ENCODE results near the gene SLC4A2.

SLC4A2 gene

GRCh38 chr7:151075662-151075971 lies 16.2 kb downstream of the SLC4A2 start:
- H3K4ac ChIP-seq (ENCODE audit: low read depth, low read length) = no peak overlapping the region
- H3K4me3 ChIP-seq (ENCODE audit: low read length) = no peak overlapping the region
- H2AK5ac ChIP-seq (ENCODE audit: low read length) = no peak overlapping the region
- H4K8ac ChIP-seq (ENCODE audit: low read depth, low read length) = no peak overlapping the region
- no peak overlapping the region for H3K18ac ChIP-seq (ENCODE audit: low read length)
- no peak overlapping the region for H3K9ac ChIP-seq (ENCODE audit: low read length)
- H3K79me1 ChIP-seq (ENCODE audit: low read length) = peaks cover 10% of the 10 kb centered on the region
- H3K4me2 ChIP-seq (ENCODE audit: low read length) = no peak overlapping the region
- no peak overlapping the region for H3K23ac ChIP-seq (ENCODE audit: low read length)
- H2BK120ac ChIP-seq (ENCODE audit: low read depth, low read length) = no peak overlapping the region
- H3K36me3 ChIP-seq (ENCODE audit: control insufficient read depth, insufficient read depth, low read length) = peaks cover 2% of the 10 kb centered on the region
- peaks cover 5% of the 10 kb centered on the region for H3K4me1 ChIP-seq (ENCODE audit: control insufficient read depth, low read depth, low read length)
- H3K56ac ChIP-seq (ENCODE audit: low read length) = no peak overlapping the region
- no peak overlapping the region for H4K5ac ChIP-seq (ENCODE audit: low read length)
- H3K27me3 ChIP-seq (ENCODE audit: insufficient read depth, low read length, poor library complexity) = no peaks in the 10 kb centered on the region
- H3K79me2 ChIP-seq (ENCODE audit: control insufficient read depth, insufficient read depth, low read length) = peaks cover 13% of the 10 kb centered on the region
- no peak overlapping the region for H3K27ac ChIP-seq (ENCODE audit: low read depth, low read length)
- DNase-seq = no peak
- H2BK15ac ChIP-seq (replicated peaks; ENCODE audit: low read depth) = no peak overlapping the region
- WGBS (ENCODE audit: extremely low coverage, insufficient coverage, low lambda C conversion rate) = no CpG with 5 or more reads among the region's 7 CpGs
- no peak overlapping the region for H2BK5ac ChIP-seq (ENCODE audit: low read length)

- Histone ChIP-seq H3K4me2 (ENCODE audit: low read length) (no peak overlapping the region), H3K4me3 (ENCODE audit: low read length) (no peak overlapping the region), H3K36me3 (ENCODE audit: control insufficient read depth, insufficient read depth, low read length) (peaks cover 1% of the 10 kb centered on the region), H4K8ac (ENCODE audit: low read depth, low read length) (no peak overlapping the region), H3K23ac (ENCODE audit: low read length) (no peak overlapping the region), H3K56ac (ENCODE audit: low read length) (no peak overlapping the region), H2BK120ac (ENCODE audit: low read depth, low read length) (no peak overlapping the region), H3K27ac (ENCODE audit: low read depth, low read length) (no peak overlapping the region), H3K18ac (ENCODE audit: low read length) (no peak overlapping the region), H3K4me1 (ENCODE audit: control insufficient read depth, low read depth, low read length) (peaks cover 5% of the 10 kb centered on the region), H2BK15ac (replicated peaks; ENCODE audit: low read depth) (no peak overlapping the region), H3K9ac (ENCODE audit: low read length) (no peak overlapping the region), H4K5ac (ENCODE audit: low read length) (no peak overlapping the region), H3K79me1 (ENCODE audit: low read length) (peaks cover 10% of the 10 kb centered on the region), H2AK5ac (ENCODE audit: low read length) (no peak overlapping the region), H3K4ac (ENCODE audit: low read depth, low read length) (no peak overlapping the region), H3K27me3 (ENCODE audit: insufficient read depth, low read length, poor library complexity) (no peaks in the 10 kb centered on the region), H3K79me2 (ENCODE audit: control insufficient read depth, insufficient read depth, low read length) (peaks cover 13% of the 10 kb centered on the region), H2BK5ac (ENCODE audit: low read length) (no peak overlapping the region)
- DNase-seq = no peak
- no CpG with 5 or more reads among the region's 22 CpGs for WGBS (ENCODE audit: extremely low coverage, insufficient coverage, low lambda C conversion rate)
Observed at GRCh38 chr7:151075978-151076426, 16.6 kb downstream of the SLC4A2 start.

- Histone ChIP-seq H3K36me3 (ENCODE audit: control insufficient read depth, insufficient read depth, low read length) (peaks cover 1% of the 10 kb centered on the region), H2BK120ac (ENCODE audit: low read depth, low read length) (no peak overlapping the region), H3K18ac (ENCODE audit: low read length) (no peak overlapping the region), H3K79me2 (ENCODE audit: control insufficient read depth, insufficient read depth, low read length) (peaks cover 13% of the 10 kb centered on the region), H3K4ac (ENCODE audit: low read depth, low read length) (no peak overlapping the region), H4K5ac (ENCODE audit: low read length) (no peak overlapping the region), H3K9ac (ENCODE audit: low read length) (no peak overlapping the region), H3K23ac (ENCODE audit: low read length) (no peak overlapping the region), H3K27ac (ENCODE audit: low read depth, low read length) (no peak overlapping the region), H3K27me3 (ENCODE audit: insufficient read depth, low read length, poor library complexity) (no peaks in the 10 kb centered on the region), H3K4me1 (ENCODE audit: control insufficient read depth, low read depth, low read length) (peaks cover 5% of the 10 kb centered on the region), H3K4me2 (ENCODE audit: low read length) (no peak overlapping the region), H3K4me3 (ENCODE audit: low read length) (no peak overlapping the region), H2AK5ac (ENCODE audit: low read length) (no peak overlapping the region), H2BK15ac (replicated peaks; ENCODE audit: low read depth) (no peak overlapping the region), H4K8ac (ENCODE audit: low read depth, low read length) (no peak overlapping the region), H2BK5ac (ENCODE audit: low read length) (no peak overlapping the region), H3K79me1 (ENCODE audit: low read length) (peaks cover 10% of the 10 kb centered on the region), H3K56ac (ENCODE audit: low read length) (no peak overlapping the region)
- no CpG with 5 or more reads among the region's 33 CpGs for WGBS (ENCODE audit: extremely low coverage, insufficient coverage, low lambda C conversion rate)
- peak; percentile 53 for DNase-seq
Observed at GRCh38 chr7:151076863-151077704, 17.7 kb downstream of the SLC4A2 start.

- Histone ChIP-seq H3K27me3 (ENCODE audit: insufficient read depth, low read length, poor library complexity) (no peaks in the 10 kb centered on the region), H3K9ac (ENCODE audit: low read length) (no peak overlapping the region), H3K23ac (ENCODE audit: low read length) (no peak overlapping the region), H3K4ac (ENCODE audit: low read depth, low read length) (no peak overlapping the region), H3K18ac (ENCODE audit: low read length) (no peak overlapping the region), H3K4me3 (ENCODE audit: low read length) (no peak overlapping the region), H3K79me1 (ENCODE audit: low read length) (peaks cover 15% of the 10 kb centered on the region), H4K8ac (ENCODE audit: low read depth, low read length) (no peak overlapping the region), H3K27ac (ENCODE audit: low read depth, low read length) (no peak overlapping the region), H3K36me3 (ENCODE audit: control insufficient read depth, insufficient read depth, low read length) (peaks cover 1% of the 10 kb centered on the region), H3K56ac (ENCODE audit: low read length) (no peak overlapping the region), H2AK5ac (ENCODE audit: low read length) (no peak overlapping the region), H2BK5ac (ENCODE audit: low read length) (no peak overlapping the region), H2BK15ac (replicated peaks; ENCODE audit: low read depth) (no peak overlapping the region), H4K5ac (ENCODE audit: low read length) (no peak overlapping the region), H3K4me1 (ENCODE audit: control insufficient read depth, low read depth, low read length) (peaks cover 9% of the 10 kb centered on the region), H2BK120ac (ENCODE audit: low read depth, low read length) (no peak overlapping the region), H3K79me2 (ENCODE audit: control insufficient read depth, insufficient read depth, low read length) (peaks cover 15% of the 10 kb centered on the region), H3K4me2 (ENCODE audit: low read length) (no peak overlapping the region)
- no CpG with 5 or more reads among the region's 10 CpGs for WGBS (ENCODE audit: extremely low coverage, insufficient coverage, low lambda C conversion rate)
- DNase-seq = no peak
Observed at GRCh38 chr7:151077705-151078232, 18.4 kb downstream of the SLC4A2 start.

GRCh38 chr7:151078233-151079040 lies 19.0 kb downstream of the SLC4A2 start:
- Histone ChIP-seq H3K4me2 (ENCODE audit: low read length) (no peak overlapping the region), H3K56ac (ENCODE audit: low read length) (peak overlapping the region; percentile 34), H3K79me1 (ENCODE audit: low read length) (peaks cover 15% of the 10 kb centered on the region), H3K79me2 (ENCODE audit: control insufficient read depth, insufficient read depth, low read length) (peaks cover 15% of the 10 kb centered on the region), H2BK120ac (ENCODE audit: low read depth, low read length) (no peak overlapping the region), H4K8ac (ENCODE audit: low read depth, low read length) (no peak overlapping the region), H2BK15ac (replicated peaks; ENCODE audit: low read depth) (no peak overlapping the region), H3K27me3 (ENCODE audit: insufficient read depth, low read length, poor library complexity) (no peaks in the 10 kb centered on the region), H3K4me3 (ENCODE audit: low read length) (no peak overlapping the region), H3K9ac (ENCODE audit: low read length) (peak overlapping the region; percentile 11), H2AK5ac (ENCODE audit: low read length) (no peak overlapping the region), H2BK5ac (ENCODE audit: low read length) (no peak overlapping the region), H3K4me1 (ENCODE audit: control insufficient read depth, low read depth, low read length) (peaks cover 9% of the 10 kb centered on the region), H3K4ac (ENCODE audit: low read depth, low read length) (no peak overlapping the region), H3K36me3 (ENCODE audit: control insufficient read depth, insufficient read depth, low read length) (peaks cover 1% of the 10 kb centered on the region), H3K27ac (ENCODE audit: low read depth, low read length) (no peak overlapping the region), H3K18ac (ENCODE audit: low read length) (no peak overlapping the region), H3K23ac (ENCODE audit: low read length) (no peak overlapping the region), H4K5ac (ENCODE audit: low read length) (no peak overlapping the region)
- DNase-seq = peak; percentile 50
- no CpG with 5 or more reads among the region's 22 CpGs for whole genome bisulfite sequencing (ENCODE audit: extremely low coverage, insufficient coverage, low lambda C conversion rate)
